HL-60/S4 treated with phorbol 12-myristate 13-acetate at 8.2 ng/mL for 4 days and 3 days (cell line): Measurements from ENCODE around the gene YY1AP1.
"Not testable (repeated sequence)": the region's sequence is repeated elsewhere in the genome, so short reads cannot be mapped to it uniquely, and the experiment has no call there.

Experiments used
- in situ Hi-C: fragments of 300-500 bp; cut with MboI; formaldehyde crosslinking; loops from 2 replicates; pipeline ENCODE4 v1.15.0; 2022; ENCODE audit warnings: low sequenced_read_pairs

Gene YY1AP1

DNA sequence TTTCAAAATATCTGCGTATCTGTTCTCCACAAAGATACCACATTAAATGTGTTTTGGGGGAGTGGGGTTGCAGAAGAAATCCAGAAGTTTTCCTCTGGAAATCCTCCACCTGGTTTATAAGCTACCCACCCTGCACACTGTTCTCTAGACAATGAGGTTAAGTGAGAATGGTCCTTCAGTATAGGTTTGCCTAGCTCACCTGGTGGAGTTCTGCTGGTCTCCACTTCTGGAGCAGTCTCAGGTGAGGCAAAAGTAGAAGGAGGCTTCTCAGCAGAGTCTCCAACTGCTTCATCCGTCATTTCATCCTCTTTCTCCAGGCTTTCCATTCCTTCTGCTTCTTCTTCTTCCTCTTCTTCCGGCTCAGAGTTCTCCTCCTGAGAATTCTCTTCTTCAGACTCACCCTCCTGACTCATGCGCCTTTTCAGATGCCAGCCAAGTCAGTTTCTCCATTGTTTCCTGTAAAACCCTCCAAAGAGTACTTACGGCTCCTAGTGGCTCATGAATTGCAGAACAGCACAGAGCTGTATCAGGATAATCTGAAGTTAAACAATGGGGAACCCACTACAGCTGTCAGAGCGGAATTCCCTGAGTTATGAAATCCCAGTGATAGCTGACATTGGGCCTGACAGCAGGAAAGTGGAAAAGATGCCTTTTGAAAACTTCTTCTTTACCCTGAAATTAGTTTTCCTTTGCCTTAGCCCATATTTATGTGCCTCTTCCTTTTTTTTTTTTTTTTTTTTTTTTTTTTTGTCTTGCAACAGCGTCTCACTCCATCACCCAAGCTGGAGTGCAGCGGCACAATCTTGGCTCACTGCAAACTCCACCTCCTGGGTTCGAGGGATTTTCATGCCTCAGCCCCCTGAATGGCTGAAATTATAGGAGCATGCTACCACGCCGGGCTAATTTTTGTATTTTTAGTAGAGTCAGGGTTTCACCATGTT is 40.1 kb downstream of the YY1AP1 start:
- in situ Hi-C loops = no loop called here

GRCh38 chr1:155646307-155646706 is 42.3 kb downstream of the YY1AP1 start:
- in situ Hi-C loops = no loop called here

DNA sequence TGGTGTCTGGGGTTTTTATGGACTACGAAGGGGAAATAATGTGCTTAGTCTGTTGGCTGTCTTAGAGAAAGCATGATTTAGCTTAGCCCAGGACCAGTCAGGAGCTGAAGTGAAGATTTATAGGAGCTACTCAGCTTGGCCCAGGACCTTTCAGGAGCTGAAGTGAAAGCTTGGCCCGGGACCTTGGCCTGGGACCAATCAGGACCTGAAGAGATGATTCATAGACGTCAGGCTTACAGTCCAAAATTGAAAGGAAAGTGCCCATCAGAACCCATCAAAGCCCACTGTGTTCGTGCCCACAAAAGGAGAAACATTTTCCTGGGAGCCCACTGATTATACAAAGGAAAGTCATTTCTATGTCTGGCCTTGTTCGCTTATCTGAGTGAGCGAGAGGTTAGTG is 42.9 kb downstream of the YY1AP1 start:
- in situ Hi-C loops = no loop called here

GRCh38 chr1:155645034-155645598 is 43.5 kb downstream of the YY1AP1 start:
- in situ Hi-C loops = no loop called here

- in situ Hi-C loops = no loop called here
Measured at GRCh38 chr1:155643230-155643629, 45.3 kb downstream of the YY1AP1 start.

- in situ Hi-C loops = not testable (repeated sequence)
Measured at GRCh38 chr1:155642559-155643180, 45.9 kb downstream of the YY1AP1 start.

DNA sequence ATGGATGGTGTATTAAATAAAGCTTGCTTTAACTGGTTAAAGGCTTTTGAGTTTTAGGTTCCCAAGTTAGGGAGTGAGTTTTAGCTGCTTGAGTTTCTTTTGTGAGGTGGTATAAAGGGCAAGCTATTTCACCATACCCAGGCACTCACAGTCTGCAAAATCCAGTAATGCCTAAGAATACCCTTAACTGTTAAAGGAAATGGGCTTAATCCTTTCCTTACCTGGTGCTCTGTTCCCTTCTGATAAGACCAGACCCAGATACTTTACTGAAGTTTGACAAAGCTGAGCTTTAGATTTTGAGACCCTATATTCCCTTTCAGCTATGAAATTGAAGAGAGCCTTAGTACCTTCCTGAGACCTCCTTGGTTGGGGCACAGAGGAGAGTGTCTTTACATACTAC is 48.2 kb downstream of the YY1AP1 start:
- in situ Hi-C loops = no loop called here

- in situ Hi-C loops = no loop called here
Measured at GRCh38 chr1:155636397-155637153, 52.0 kb downstream of the YY1AP1 start.

DNA sequence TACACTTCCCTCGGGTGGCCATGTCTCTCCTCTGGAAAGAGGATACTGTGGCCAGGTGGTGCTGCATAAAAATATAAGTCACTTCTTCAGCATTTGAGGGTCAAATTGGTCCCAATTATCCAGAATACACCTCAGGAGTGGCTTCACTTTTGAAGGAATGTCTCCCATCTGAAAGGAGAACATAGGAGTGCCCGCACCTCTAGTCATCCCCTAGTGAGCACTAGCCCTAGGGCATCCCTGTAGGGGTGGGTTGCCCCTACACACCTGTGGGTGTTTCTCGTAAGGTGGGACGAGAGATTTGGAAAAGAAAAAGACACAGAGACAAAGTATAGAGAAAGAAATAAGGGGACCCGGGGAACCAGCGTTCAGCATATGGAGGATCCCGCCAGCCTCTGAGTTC is 62.1 kb downstream of the YY1AP1 start:
- in situ Hi-C loops = not testable (repeated sequence)

DNA sequence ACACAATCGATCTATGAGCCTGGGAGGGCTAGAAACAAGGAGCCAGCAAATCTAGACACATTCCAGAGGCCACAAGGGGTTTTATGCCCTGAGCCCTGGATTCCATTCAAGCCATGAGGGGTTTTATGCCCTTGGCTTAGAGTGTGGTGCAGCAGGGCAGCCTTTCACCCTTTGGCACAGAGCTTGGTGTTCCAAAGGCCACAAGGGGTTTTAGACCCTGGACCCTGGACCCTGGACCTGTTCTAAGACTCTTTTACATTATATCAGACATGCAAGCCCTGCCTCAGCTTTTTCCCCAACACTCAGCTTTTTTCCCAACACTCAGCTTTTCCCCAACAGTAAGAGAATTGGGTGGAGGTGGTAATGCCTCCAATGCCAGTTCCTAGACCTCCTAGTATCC is 65.2 kb downstream of the YY1AP1 start:
- in situ Hi-C loops = no loop called here

GRCh38 chr1:155622191-155622590 is 66.4 kb downstream of the YY1AP1 start:
- in situ Hi-C loops = no loop called here

DNA sequence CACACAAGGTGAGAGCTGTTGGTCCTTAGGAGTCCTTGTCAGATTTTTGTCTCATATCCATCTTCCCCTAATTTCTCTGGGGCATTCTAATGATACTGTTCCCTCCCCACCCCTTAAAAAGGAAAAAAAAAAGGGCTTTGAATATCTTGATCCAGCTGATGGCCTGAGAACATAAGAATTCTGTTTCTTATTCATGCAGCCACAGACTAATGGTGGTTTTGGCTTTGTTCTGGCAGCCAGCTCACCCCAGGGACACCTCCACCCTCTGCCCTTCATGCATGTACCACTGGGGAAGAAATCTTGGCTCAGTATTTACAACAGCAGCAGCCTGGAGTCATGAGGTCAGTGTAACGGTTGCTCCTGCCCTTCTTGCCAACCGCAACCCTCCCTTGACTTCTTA is 75.3 kb downstream of the YY1AP1 start:
- in situ Hi-C loops = not testable (repeated sequence)

- in situ Hi-C loops = not testable (repeated sequence)
Measured at GRCh38 chr1:155610257-155610647, 78.3 kb downstream of the YY1AP1 start.

DNA sequence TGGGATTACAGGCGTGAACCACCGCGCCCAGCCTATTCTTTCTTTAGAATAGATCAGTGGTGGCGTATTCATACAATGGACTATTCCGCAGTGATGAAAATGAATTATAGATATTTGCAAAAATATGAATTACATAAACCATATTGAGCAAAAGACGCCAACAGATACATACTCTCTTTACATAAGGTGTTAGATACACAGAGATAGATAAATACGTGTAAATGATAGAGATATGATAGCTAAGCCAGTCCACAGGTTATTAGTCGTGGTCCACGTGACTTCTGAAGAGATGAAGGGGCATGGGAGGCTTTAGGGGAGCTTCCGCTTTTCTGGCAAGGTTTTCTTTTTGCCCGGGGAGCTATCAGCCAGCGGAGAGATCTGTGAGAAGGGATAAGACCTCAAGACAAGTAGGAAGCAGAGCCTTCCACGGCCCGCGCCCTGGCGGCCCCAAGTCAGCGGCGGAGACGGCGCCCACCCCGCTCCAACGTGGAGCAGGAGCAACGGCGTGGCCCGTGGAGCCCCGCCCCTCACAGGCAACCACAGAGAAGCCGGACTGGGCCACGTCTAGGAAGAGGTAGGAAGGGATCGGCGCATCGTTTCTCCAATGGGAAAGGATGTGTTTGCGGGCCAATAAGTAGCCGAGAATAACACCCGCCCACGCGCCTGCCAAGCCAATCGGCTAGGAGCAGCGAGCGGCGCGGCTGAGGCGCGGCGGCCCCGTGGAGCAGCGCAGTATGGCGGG is 78.9 kb downstream of the YY1AP1 start, which contains the start of gene MSTO1:
Gene MSTO1 (plus strand): TSS at position 704 of the 742 bp plus-strand sequence. CDS start 31 bp downstream, at position 735.
- in situ Hi-C loops = no loop called here
